Measurements from ENCODE around the gene BORCS5.
"Not testable (repeated sequence)": the region's sequence is repeated elsewhere in the genome, so short reads cannot be mapped to it uniquely, and the experiment has no call there.

GRCh38 chr12:12351468-12352185 is 5.3 kb upstream of the BORCS5 start:
- TF ChIP-seq POLR2A, EP300 (IDR thresholded peaks at IDR 0.05): not testable (repeated sequence)
- TF ChIP-seq, protein P1, sequence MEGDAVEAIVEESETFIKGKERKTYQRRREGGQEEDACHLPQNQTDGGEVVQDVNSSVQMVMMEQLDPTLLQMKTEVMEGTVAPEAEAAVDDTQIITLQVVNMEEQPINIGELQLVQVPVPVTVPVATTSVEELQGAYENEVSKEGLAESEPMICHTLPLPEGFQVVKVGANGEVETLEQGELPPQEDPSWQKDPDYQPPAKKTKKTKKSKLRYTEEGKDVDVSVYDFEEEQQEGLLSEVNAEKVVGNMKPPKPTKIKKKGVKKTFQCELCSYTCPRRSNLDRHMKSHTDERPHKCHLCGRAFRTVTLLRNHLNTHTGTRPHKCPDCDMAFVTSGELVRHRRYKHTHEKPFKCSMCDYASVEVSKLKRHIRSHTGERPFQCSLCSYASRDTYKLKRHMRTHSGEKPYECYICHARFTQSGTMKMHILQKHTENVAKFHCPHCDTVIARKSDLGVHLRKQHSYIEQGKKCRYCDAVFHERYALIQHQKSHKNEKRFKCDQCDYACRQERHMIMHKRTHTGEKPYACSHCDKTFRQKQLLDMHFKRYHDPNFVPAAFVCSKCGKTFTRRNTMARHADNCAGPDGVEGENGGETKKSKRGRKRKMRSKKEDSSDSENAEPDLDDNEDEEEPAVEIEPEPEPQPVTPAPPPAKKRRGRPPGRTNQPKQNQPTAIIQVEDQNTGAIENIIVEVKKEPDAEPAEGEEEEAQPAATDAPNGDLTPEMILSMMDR (IDR thresholded peaks at IDR 0.05): not testable (repeated sequence)
